ENCODE results near the gene RFFL. TPM values are rescaled to one million over a fixed set of nuclear protein-coding genes. Genes with fewer than 3 reads are reported as not detected.

RFFL gene
- total RNA-seq, 1 experiment from 2014 or later: 29.6 TPM

GRCh38 chr17:34974794-34975785 is 88.4 kb downstream of the RFFL start:
- Mint-ChIP-seq H3K4me3 (ENCODE audit: unreplicated experiment) (no peak overlapping the region), H3K27me3 (ENCODE audit: insufficient read depth, unreplicated experiment) (no peaks in the 10 kb centered on the region), H3K27ac (ENCODE audit: unreplicated experiment) (no peak overlapping the region), H3K9me3 (ENCODE audit: unreplicated experiment) (no peaks in the 10 kb centered on the region), H3K36me3 (ENCODE audit: insufficient read depth, unreplicated experiment) (peaks cover 1% of the 10 kb centered on the region), H3K4me1 (ENCODE audit: low read depth, unreplicated experiment) (peaks cover 8% of the 10 kb centered on the region)
- CTCF ChIA-PET: no interaction called here
- intact Hi-C loops (cut with micrococcal nuclease; ENCODE audit: unreplicated experiment): no loop called here
- POLR2A ChIA-PET: no interaction called here
- DNase-seq: no peak
- Histone ChIP-seq H3K36me3 (ENCODE audit: control insufficient read depth, insufficient read depth, low read length) (no peaks in the 10 kb centered on the region), H3K27me3 (replicated peaks; ENCODE audit: control insufficient read depth, insufficient read depth, low read length) (no peaks in the 10 kb centered on the region; the same call in 1 of the 2 replicates), H3K9me3 (no peaks in the 10 kb centered on the region), H3K4me1 (0 out of 2 replicates have a peak, but pooled peaks cover 7% of the 10 kb centered on the region), H3K4me3 (ENCODE audit: low read depth, low read length) (no peak overlapping the region)
- no TSS peak for BruUV-seq (replicated peaks)
- no peak for TF ChIP-seq CTCF (IDR thresholded peaks at IDR 0.05; ENCODE audit: insufficient read depth in 1 of 2, low read depth in 1 of 2, low read length in 1 of 2, severe bottlenecking in 1 of 2, unreplicated experiment in 1 of 2)

- no peak overlapping the region for H3K4me3 ChIP-seq (ENCODE audit: low read depth, low read length)
- no peaks in the 10 kb centered on the region for H3K36me3 Mint-ChIP-seq (ENCODE audit: insufficient read depth, unreplicated experiment)
- BruUV-seq (replicated peaks): no TSS peak
- TF ChIP-seq CTCF (IDR thresholded peaks at IDR 0.05; ENCODE audit: insufficient read depth in 1 of 2, low read depth in 1 of 2, low read length in 1 of 2, severe bottlenecking in 1 of 2, unreplicated experiment in 1 of 2): no peak
- H3K27ac Mint-ChIP-seq (ENCODE audit: unreplicated experiment): no peak overlapping the region
- no peaks in the 10 kb centered on the region; the same call in 1 of the 2 replicates for H3K27me3 ChIP-seq (replicated peaks; ENCODE audit: control insufficient read depth, insufficient read depth, low read length)
- no peaks in the 10 kb centered on the region for H3K9me3 ChIP-seq
- no peak for DNase-seq
- H3K36me3 ChIP-seq (ENCODE audit: control insufficient read depth, insufficient read depth, low read length): no peaks in the 10 kb centered on the region
- intact Hi-C loops (cut with micrococcal nuclease; ENCODE audit: unreplicated experiment): no loop called here
- H3K27me3 Mint-ChIP-seq (ENCODE audit: insufficient read depth, unreplicated experiment): no peaks in the 10 kb centered on the region
- H3K4me3 Mint-ChIP-seq (ENCODE audit: unreplicated experiment): no peak overlapping the region
- CTCF ChIA-PET: no interaction called here
- 0 out of 2 replicates have a peak, but pooled peaks cover 2% of the 10 kb centered on the region for H3K4me1 ChIP-seq
- H3K9me3 Mint-ChIP-seq (ENCODE audit: unreplicated experiment): no peaks in the 10 kb centered on the region
- POLR2A ChIA-PET: no interaction called here
- no peaks in the 10 kb centered on the region for H3K4me1 Mint-ChIP-seq (ENCODE audit: low read depth, unreplicated experiment)
Measured at GRCh38 chr17:34974179-34974578, 89.3 kb downstream of the RFFL start.

- Mint-ChIP-seq H3K4me3 (ENCODE audit: unreplicated experiment) (peak within 1 kb of the TSS; percentile 94), H3K9me3 (ENCODE audit: unreplicated experiment) (peaks cover 12% of the 10 kb centered on the region), H3K27me3 (ENCODE audit: insufficient read depth, unreplicated experiment) (peaks cover 11% of the 10 kb centered on the region), H3K36me3 (ENCODE audit: insufficient read depth, unreplicated experiment) (peaks cover 22% of the 10 kb centered on the region), H3K4me1 (ENCODE audit: low read depth, unreplicated experiment) (peaks cover 14% of the 10 kb centered on the region), H3K27ac (ENCODE audit: unreplicated experiment) (peak within 1 kb of the TSS; percentile 99)
- ChIA-PET POLR2A (interaction anchor here (0.6 to 1.2 kb wide), 2 partner anchors 19 to 1565 kb away, joined by 4 to 11 read pairs; partner anchors contain the start of gene LIG3), CTCF (no interaction called here)
- no peak for TF ChIP-seq CTCF (IDR thresholded peaks at IDR 0.05; ENCODE audit: insufficient read depth in 1 of 2, low read depth in 1 of 2, low read length in 1 of 2, severe bottlenecking in 1 of 2, unreplicated experiment in 1 of 2)
- peaks cover 12% of the 10 kb centered on the region for H3K4me1 ChIP-seq
- H3K27me3 ChIP-seq (replicated peaks; ENCODE audit: control insufficient read depth, insufficient read depth, low read length): no peaks in the 10 kb centered on the region
- no peaks in the 10 kb centered on the region for H3K9me3 ChIP-seq
- H3K36me3 ChIP-seq (ENCODE audit: control insufficient read depth, insufficient read depth, low read length): peaks cover 2% of the 10 kb centered on the region
- H3K4me3 ChIP-seq (ENCODE audit: low read depth, low read length): peak within 1 kb of the TSS; percentile 74
- DNase-seq: peak; percentile 90 to 93
- intact Hi-C loops (cut with micrococcal nuclease; ENCODE audit: unreplicated experiment): no loop called here
- BruUV-seq (replicated peaks): no TSS peak
Measured at GRCh38 chr17:34961093-34961911, 102.2 kb downstream of the RFFL start, which contains the start of the genes CCT6B and ZNF830. Gene CCT6B (minus strand): TSS chr17:34961460. CDS start chr17:34961393, 67 bp downstream. Gene ZNF830 (plus strand): TSS chr17:34961540. CDS start chr17:34961567, 27 bp downstream.

Measured in Caco-2 (cell line).